ENCODE data around the gene GPR141.

Gene GPR141

GRCh38 chr7:37786741-37787569 lies 103.4 kb downstream of the GPR141 start:
- peak; percentile 82 for DNase-seq
